Skin of body (tissue), 2 donors: ENCODE measurements around the gene KDM1B. TPM values are rescaled to one million over a fixed set of nuclear protein-coding genes. Genes with fewer than 3 reads are reported as not detected.
"Not testable (repeated sequence)": the region's sequence is repeated elsewhere in the genome, so short reads cannot be mapped to it uniquely, and the experiment has no call there.

Experiments used
- DNase-seq: peaks from one replicate; lab custom pipeline; 2025; lab: John Stamatoyannopoulos, UW
- total RNA-seq: library from RNA; depleted of rRNA; stranded (reverse); fragments of >200 nt; gene quantifications from one replicate; pipeline ENCODE4 v1.2.3, GENCODE V29; 2014

KDM1B gene
- total RNA-seq, 1 donor from 2014 or later = 19.3 TPM

- DNase-seq = no peak
These were observed 6.8 kb upstream of the KDM1B start for GRCh38 chr6:18148304-18149025.

- not testable (repeated sequence) for DNase-seq
These were observed 3.8 kb upstream of the KDM1B start for GRCh38 chr6:18151391-18151790.

GRCh38 chr6:18151801-18152200 is 3.4 kb upstream of the KDM1B start:
- no peak for DNase-seq

- no peak for DNase-seq
These were observed 1.9 kb upstream of the KDM1B start for GRCh38 chr6:18153311-18153703.

- no peak for DNase-seq
These were observed 594 bp upstream of the KDM1B start, which contains the start of gene TPMT for GRCh38 chr6:18154507-18155149. Gene TPMT, minus strand, starts transcription at chr6:18155077. Its CDS starts 5,950 bp downstream, at chr6:18149127.

GRCh38 chr6:18155864-18156421 is 721 bp downstream of the KDM1B start:
- no peak for DNase-seq

GRCh38 chr6:18160911-18161310 is 5.7 kb downstream of the KDM1B start:
- no peak for DNase-seq

GRCh38 chr6:18161431-18161830 is 6.2 kb downstream of the KDM1B start:
- no peak for DNase-seq

GRCh38 chr6:18162401-18162800 is 7.2 kb downstream of the KDM1B start:
- no peak for DNase-seq

GRCh38 chr6:18165751-18166150 is 10.5 kb downstream of the KDM1B start:
- DNase-seq = no peak

- no peak for DNase-seq
These were observed 11.3 kb downstream of the KDM1B start for GRCh38 chr6:18166312-18167036.

GRCh38 chr6:18168264-18168663 is 13.0 kb downstream of the KDM1B start:
- DNase-seq = no peak

GRCh38 chr6:18171871-18172270 is 16.6 kb downstream of the KDM1B start:
- DNase-seq = no peak

GRCh38 chr6:18176198-18176597 is 21.0 kb downstream of the KDM1B start:
- not testable (repeated sequence) for DNase-seq

- no peak for DNase-seq
These were observed 22.2 kb downstream of the KDM1B start for GRCh38 chr6:18177286-18177965.

GRCh38 chr6:18178960-18179615 is 23.9 kb downstream of the KDM1B start:
- DNase-seq = no peak

- DNase-seq = no peak
These were observed 24.6 kb downstream of the KDM1B start for GRCh38 chr6:18179770-18180356.

- no peak for DNase-seq
These were observed 27.3 kb downstream of the KDM1B start for GRCh38 chr6:18182568-18182967.

- no peak for DNase-seq
These were observed 28.5 kb downstream of the KDM1B start for GRCh38 chr6:18183766-18184165.

- no peak for DNase-seq
These were observed 30.4 kb downstream of the KDM1B start for GRCh38 chr6:18185624-18186023.

GRCh38 chr6:18186033-18186432 is 30.8 kb downstream of the KDM1B start:
- DNase-seq = no peak
